Muscle layer of colon (tissue), 2 donors: ENCODE data around the gene CLN3.
"Not testable (repeated sequence)": the region's sequence is repeated elsewhere in the genome, so short reads cannot be mapped to it uniquely, and the experiment has no call there.

Source experiments
- H3K27ac ChIP-seq: one replicate; pipeline ENCODE4 v1.7.0; 2013; ENCODE audit warnings: low read depth, mild to moderate bottlenecking, low read length, moderate library complexity
- H3K27me3 ChIP-seq, 2 donors: one replicate each; pipeline ENCODE4 v1.7.0; 2013; ENCODE audit warnings: low read length in 2 of 2, mild to moderate bottlenecking in 2 of 2; ENCODE audit not compliant: insufficient read depth in 2 of 2, control insufficient read depth in 1 of 2
- H3K36me3 ChIP-seq: one replicate; pipeline ENCODE4 v1.7.0; 2013; ENCODE audit warnings: mild to moderate bottlenecking, low read length; ENCODE audit not compliant: insufficient read depth
- H3K4me1 ChIP-seq: one replicate; pipeline ENCODE4 v1.7.0; 2013; ENCODE audit warnings: mild to moderate bottlenecking, low read length; ENCODE audit not compliant: insufficient read depth
- H3K4me3 ChIP-seq, 2 donors: one replicate each; pipeline ENCODE4 v1.7.0; 2013; ENCODE audit warnings: low read length in 2 of 2, low read depth in 1 of 2, mild to moderate bottlenecking in 1 of 2, moderate library complexity in 1 of 2
- H3K9ac ChIP-seq: one replicate; pipeline ENCODE4 v1.7.0; 2013; ENCODE audit warnings: low read length
- H3K9me3 ChIP-seq: one replicate; pipeline ENCODE4 v1.7.0; 2013; ENCODE audit warnings: mild to moderate bottlenecking, low read length
- donor health status: abdominal sarcoma.
- donor health status: Adenocarcinoma of cecum.

The CLN3 gene

DNA sequence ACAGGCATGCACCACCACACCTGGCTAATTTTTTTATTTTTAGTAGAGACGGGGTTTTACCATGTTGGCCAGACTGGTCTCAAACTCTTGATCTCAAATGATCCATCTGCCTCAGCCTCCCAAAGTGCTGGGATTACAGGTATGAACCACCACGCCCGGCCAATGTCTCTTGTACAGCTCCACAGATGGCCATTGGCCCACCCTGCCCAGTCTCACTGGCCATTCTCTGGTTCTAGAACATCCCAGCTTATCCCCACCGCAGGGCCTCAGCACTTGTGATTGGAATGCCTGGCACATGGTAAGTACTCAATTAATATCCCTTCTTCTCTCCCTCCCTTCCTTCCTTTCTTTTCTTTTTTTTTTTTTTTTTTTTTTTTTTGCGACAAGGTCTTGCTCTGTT is 8.5 kb downstream of the CLN3 start:
- not testable (repeated sequence) for H3K4me1 ChIP-seq, H3K9me3 ChIP-seq, H3K9ac ChIP-seq, H3K4me3 ChIP-seq, H3K27ac ChIP-seq, H3K27me3 ChIP-seq
- H3K36me3 ChIP-seq, result peaks cover 44% of the 10 kb centered on the region

DNA sequence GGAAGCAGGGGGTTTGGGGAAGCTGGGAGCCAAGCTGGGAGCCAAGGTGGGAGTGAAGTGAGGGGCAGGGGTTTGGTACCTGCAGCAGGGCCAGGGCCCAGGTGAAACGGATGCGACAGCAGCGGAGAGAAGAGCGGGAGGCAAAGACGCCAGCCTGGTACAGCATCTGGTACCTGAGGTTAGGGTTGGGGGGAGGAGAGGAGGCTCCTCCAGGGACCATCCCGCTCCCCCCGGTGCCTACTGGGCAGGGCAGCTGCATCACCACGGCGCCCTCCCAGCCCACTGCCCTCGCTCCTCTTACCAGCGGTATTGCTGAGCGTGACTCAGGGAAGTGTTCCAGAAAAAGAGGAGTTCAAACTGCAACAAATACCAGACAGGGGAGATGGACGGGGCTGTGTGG is 9.8 kb downstream of the CLN3 start:
- H3K27ac ChIP-seq, result no peak overlapping the region
- H3K4me1 ChIP-seq, result no peaks in the 10 kb centered on the region
- H3K9ac ChIP-seq, result no peak overlapping the region
- H3K36me3 ChIP-seq, result peaks cover 47% of the 10 kb centered on the region
- no peak overlapping the region for H3K4me3 ChIP-seq
- H3K9me3 ChIP-seq, result no peaks in the 10 kb centered on the region
- H3K27me3 ChIP-seq, result no peaks in the 10 kb centered on the region

DNA sequence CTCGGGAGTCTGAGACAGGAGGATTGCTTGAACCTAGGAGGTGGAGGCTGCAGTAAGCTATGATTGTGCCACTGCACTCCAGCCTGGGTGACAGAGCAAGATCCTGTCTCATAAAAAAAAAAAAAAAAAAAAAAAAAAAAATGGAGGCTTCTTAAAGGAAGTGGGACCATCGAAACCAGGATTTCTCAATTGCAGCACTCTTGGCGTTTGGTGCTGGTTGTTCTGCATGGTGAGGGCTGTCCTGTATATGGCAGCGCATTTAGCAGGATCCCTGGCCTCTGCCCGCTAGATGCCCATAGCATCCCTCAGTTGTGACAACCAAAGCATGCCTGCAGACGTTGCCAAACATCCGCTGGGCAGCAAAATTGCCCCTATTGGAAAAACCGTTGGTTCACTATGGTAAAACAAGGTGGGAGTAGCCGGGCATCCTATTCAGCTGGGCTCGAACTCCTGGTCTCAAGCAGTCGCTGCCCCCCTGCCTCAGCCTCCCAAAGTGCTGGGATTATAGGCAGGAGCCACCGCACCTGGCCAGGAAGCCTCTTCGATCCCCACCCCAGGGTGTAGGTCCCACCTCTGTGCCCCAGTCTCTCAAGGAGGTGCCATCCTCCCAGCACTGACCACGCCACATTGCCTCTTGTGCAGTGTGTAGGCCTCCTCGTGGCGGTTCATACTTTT is 13.2 kb downstream of the CLN3 start:
- no peaks in the 10 kb centered on the region for H3K9me3 ChIP-seq
- no peak overlapping the region for H3K27ac ChIP-seq
- H3K4me1 ChIP-seq, result no peaks in the 10 kb centered on the region
- no peaks in the 10 kb centered on the region for H3K27me3 ChIP-seq
- no peak overlapping the region for H3K4me3 ChIP-seq
- no peak overlapping the region for H3K9ac ChIP-seq
- peaks cover 48% of the 10 kb centered on the region for H3K36me3 ChIP-seq

DNA sequence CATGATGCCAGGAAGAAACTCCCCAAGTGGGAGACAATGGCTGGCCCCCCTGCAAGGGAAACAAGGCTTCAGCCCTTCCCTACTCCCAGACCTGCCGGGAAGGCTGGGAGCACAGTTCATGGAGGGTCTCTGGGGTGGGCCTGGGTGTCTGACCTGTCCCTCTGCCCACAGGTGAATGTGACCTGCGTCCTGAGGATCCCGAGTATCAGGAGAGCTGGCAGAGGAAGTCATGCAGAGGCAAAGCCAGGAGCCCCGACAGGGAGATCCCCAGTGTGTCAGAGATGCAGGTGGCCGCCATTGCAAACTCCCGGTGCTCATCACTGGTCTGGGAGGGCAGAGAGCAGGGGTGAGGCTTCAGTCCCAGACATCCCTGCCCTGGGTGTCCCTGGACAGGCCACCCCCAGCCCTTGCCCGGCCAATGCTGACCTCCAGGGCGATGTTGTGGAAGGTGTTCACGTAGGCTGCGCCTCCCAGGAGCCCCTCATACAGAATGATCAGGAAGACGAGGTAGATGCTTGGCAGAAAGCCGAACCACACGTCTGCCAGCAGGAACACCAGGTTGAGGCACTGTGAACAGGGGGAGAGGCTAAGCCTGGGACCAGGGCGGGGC is 14.5 kb downstream of the CLN3 start:
- Histone ChIP-seq H3K9me3 (no peaks in the 10 kb centered on the region), H3K27me3 (no peaks in the 10 kb centered on the region), H3K27ac (no peak overlapping the region), H3K9ac (no peak overlapping the region), H3K36me3 (peaks cover 46% of the 10 kb centered on the region), H3K4me1 (no peaks in the 10 kb centered on the region), H3K4me3 (no peak overlapping the region)

DNA sequence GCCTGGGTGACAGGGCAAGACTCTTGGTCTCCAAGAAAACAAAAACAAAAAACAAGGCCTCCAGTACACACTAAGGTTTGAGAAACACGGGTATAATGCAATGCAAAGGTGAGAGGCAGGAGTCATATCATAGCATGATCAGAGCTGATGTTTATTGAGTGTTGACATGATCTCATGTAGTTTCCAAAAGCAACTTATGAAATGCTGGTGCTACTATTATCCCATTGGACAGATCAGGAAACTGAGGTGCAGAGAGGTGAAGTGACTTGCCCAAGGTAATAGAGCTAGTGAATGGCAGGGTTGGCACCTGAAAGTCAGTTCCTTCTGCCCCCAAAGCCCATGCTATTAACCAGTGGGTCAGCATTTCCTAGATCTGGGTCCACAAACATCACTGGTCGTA is 16.7 kb downstream of the CLN3 start:
- Histone ChIP-seq H3K4me1 (no peaks in the 10 kb centered on the region), H3K27me3 (no peaks in the 10 kb centered on the region), H3K27ac (no peak overlapping the region), H3K36me3 (peaks cover 35% of the 10 kb centered on the region), H3K9me3 (no peaks in the 10 kb centered on the region), H3K4me3 (no peak overlapping the region), H3K9ac (no peak overlapping the region)

DNA sequence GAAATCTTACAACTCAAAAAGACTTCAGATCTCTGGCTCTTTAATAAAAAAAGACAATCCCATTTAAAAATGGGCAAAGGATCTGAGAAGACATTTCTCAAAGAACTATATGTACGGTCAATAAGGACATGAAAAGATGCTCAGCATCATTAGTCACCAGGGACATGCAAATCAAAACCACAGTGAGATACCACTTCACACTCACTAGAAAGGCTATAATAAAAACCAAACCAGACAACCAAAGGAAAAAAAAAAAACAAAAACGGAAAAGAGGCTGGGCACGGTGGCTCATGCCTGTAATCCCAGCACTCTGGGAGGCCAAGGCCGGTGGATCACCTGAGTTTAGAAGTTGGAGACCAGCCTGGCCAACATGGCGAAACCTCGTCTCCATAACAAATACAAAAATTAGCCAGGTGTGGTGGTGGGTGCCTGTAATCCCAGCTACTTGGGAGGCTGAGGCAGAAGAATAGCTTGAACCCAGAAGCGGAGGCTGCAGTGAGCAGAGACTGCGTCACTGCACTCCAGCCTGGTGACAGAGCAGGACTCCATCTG is 18.1 kb downstream of the CLN3 start:
- Histone ChIP-seq H3K27ac (no peak overlapping the region), H3K4me1 (no peaks in the 10 kb centered on the region), H3K4me3 (no peak overlapping the region), H3K27me3 (no peaks in the 10 kb centered on the region), H3K36me3 (peaks cover 24% of the 10 kb centered on the region), H3K9me3 (no peaks in the 10 kb centered on the region), H3K9ac (no peak overlapping the region)

DNA sequence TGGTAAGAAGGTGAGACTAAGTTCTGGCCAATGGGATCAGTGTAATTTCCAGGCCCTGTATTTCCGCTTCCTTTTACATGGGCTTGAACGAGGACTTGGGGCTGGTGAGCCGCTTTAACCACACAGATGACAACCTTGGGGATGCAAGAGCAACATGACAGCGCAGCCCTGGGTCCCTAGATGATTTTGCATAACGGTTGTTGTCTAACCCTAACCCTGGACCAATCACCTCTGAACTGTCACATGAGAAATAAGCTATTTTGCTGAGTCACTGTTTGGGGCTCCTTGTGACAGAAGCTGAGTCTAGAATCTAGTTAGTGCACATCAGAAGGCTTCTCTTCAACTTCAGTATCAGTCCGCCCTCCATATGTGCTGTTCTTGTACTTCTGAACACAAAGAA is 44.8 kb downstream of the CLN3 start:
- H3K27ac ChIP-seq, H3K36me3 ChIP-seq, H3K9ac ChIP-seq, H3K4me1 ChIP-seq, H3K4me3 ChIP-seq, H3K27me3 ChIP-seq, H3K9me3 ChIP-seq: not testable (repeated sequence)

DNA sequence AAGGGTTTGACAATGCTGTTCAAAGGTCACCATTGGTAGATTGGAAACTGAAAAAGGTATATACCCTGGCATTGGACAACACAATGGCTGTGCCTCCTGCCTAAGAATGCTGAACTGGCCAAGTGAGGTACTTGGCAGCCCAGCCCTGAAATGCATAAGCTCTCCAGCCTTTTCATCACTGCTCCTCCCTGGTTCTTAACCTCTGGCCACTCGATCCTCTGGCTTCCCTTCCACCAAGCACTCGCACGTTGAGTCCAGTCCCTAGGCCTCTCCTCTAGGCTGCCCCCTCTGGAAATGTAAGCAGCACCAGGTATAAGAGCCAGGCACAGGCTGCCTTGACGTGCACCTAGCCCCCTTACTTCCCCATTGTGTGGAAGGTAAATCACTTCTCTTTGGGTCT is 45.5 kb downstream of the CLN3 start:
- not testable (repeated sequence) for H3K27ac ChIP-seq, H3K9ac ChIP-seq, H3K27me3 ChIP-seq, H3K9me3 ChIP-seq, H3K36me3 ChIP-seq, H3K4me3 ChIP-seq, H3K4me1 ChIP-seq

DNA sequence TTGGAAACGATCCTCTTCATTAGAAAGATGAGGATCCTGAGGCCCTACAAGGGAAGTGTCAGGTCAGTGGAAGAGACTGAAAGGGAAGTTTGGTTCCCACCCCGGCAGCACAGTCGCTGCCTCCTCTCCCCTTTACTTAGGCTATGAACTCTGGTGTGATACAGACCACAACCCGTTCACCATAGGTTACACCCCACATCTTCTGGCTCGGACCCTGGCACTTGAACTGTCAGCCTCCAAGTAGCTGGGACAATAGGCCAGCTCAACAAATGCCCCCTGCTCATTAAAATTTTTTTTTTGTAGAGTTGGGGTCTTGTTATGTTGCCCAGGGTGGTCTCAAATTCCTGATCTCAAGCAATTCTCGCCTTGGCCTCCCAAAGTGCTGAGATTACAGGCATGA is 47.9 kb downstream of the CLN3 start:
- H3K4me1 ChIP-seq, H3K27ac ChIP-seq, H3K4me3 ChIP-seq, H3K27me3 ChIP-seq, H3K9me3 ChIP-seq, H3K36me3 ChIP-seq, H3K9ac ChIP-seq: not testable (repeated sequence)

DNA sequence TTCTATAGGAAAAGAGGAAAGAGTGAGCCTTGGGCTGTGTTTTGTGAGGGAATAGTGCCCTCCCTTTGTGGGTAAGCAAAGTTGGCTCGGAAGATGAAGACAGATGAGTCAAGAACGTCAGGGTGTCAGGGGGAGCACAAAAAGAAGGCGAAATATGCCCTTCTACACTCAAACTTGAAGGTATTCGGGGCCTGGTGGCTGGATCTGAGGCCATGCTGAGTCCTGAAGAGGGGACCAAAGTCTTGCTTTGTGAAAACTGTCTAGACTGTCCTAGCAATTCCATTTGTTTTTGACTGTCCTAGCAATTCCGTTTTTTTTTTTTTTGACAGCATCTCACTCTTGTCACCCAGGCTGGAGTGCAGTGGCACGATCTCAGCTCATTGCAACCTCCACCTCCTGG is 53.0 kb downstream of the CLN3 start:
- not testable (repeated sequence) for H3K4me1 ChIP-seq, H3K4me3 ChIP-seq

DNA sequence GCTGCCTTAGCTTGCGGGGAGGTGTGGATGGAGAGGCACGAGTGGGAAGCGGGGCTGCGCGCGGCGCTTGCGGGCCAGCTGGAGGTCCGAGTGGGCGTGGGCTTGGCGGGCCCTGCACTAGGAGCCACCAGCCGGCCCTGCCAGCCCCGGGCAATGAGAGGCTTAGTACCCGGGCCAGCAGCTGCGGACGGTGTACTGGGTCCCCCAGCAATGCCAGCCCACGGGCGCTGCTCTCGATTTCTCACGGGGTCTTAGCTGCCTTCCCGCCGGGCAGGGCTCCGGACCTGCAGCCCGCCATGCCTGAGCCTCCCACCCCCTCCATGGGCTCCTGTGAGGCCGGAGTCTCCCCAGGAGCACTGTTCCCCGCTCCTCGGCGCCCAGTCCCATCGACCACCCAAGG is 56.5 kb downstream of the CLN3 start:
- not testable (repeated sequence) for H3K9ac ChIP-seq, H3K36me3 ChIP-seq, H3K9me3 ChIP-seq, H3K4me3 ChIP-seq, H3K27ac ChIP-seq, H3K27me3 ChIP-seq, H3K4me1 ChIP-seq

More for the DNA sequence above, 53.0 kb downstream of the CLN3 start:
- not testable (repeated sequence) for H3K9me3 ChIP-seq, H3K36me3 ChIP-seq, H3K27me3 ChIP-seq, H3K9ac ChIP-seq, H3K27ac ChIP-seq
